ENCODE data around the gene TMEM39A. TPM values are rescaled to one million over a fixed set of nuclear protein-coding genes. Genes with fewer than 3 reads are reported as not detected.

TMEM39A gene
- total and polyA plus RNA-seq, 2 donors (not counting 1 experiment from before 2014, with no cell fraction given), result 48.0 to 59.0 TPM

GRCh38 chr3:119427669-119428068 lies 35.7 kb downstream of the TMEM39A start:
- peaks cover 9% of the 10 kb centered on the region for H3K36me3 ChIP-seq (ENCODE audit: control insufficient read depth, insufficient read depth, low read length)

GRCh38 chr3:119420196-119420595 lies 43.2 kb downstream of the TMEM39A start:
- no peaks in the 10 kb centered on the region for H4K20me1 ChIP-seq (ENCODE audit: control insufficient read depth, extremely low read depth, insufficient read depth, low read length)
- no peaks in the 10 kb centered on the region for H3K9me3 ChIP-seq (ENCODE audit: control insufficient read depth, insufficient read depth, low read depth, low read length)
- H3K27ac ChIP-seq (ENCODE audit: insufficient read depth, low read length), result no peak overlapping the region
- no peak overlapping the region for H3K4me3 ChIP-seq (replicated peaks in 1 of 4; ENCODE audit: control extremely low read depth in 1 of 4, insufficient read depth in 1 of 4, low read depth in 3 of 4, low read length in 4 of 4)
- H2AFZ ChIP-seq (ENCODE audit: low read length), result no peak overlapping the region
- H3K27me3 ChIP-seq (ENCODE audit: control insufficient read depth, insufficient read depth, low read length), result no peaks in the 10 kb centered on the region
- H3K36me3 ChIP-seq (ENCODE audit: control insufficient read depth, insufficient read depth, low read length), result no peaks in the 10 kb centered on the region
- no peak overlapping the region for H3K4me2 ChIP-seq (ENCODE audit: extremely low read depth, insufficient read depth, low read length)
- DNase-seq (ENCODE audit: low read depth in 2 of 2), result no peak
- no peak overlapping the region for H3K9ac ChIP-seq (ENCODE audit: insufficient read depth, low read length)
- TF ChIP-seq EZH2 (IDR thresholded peaks at IDR 0.05; ENCODE audit: low read length, missing control alignments) (no peak), CTCF (conservative IDR thresholded peaks at IDR 0.05 in 1 of 2, IDR thresholded peaks at IDR 0.05 in 1 of 2; ENCODE audit: low read depth in 1 of 2, low read length in 2 of 2) (peak in 1 of 2 donors; percentile 21)
- no peaks in the 10 kb centered on the region for H3K4me1 ChIP-seq (ENCODE audit: control insufficient read depth, extremely low read depth, insufficient read depth, low read length)
- H3K79me2 ChIP-seq (ENCODE audit: control insufficient read depth, insufficient read depth, low read length), result no peaks in the 10 kb centered on the region

More at GRCh38 chr3:119427669-119428068, 35.7 kb downstream of the TMEM39A start:
- no peak for TF ChIP-seq EZH2 (IDR thresholded peaks at IDR 0.05; ENCODE audit: low read length, missing control alignments)
- TF ChIP-seq CTCF (conservative IDR thresholded peaks at IDR 0.05 in 1 of 2, IDR thresholded peaks at IDR 0.05 in 1 of 2; ENCODE audit: low read depth in 1 of 2, low read length in 2 of 2), result no peak
- Histone ChIP-seq H4K20me1 (ENCODE audit: control insufficient read depth, extremely low read depth, insufficient read depth, low read length) (no peaks in the 10 kb centered on the region), H3K27me3 (ENCODE audit: control insufficient read depth, insufficient read depth, low read length) (no peaks in the 10 kb centered on the region), H2AFZ (ENCODE audit: low read length) (no peak overlapping the region), H3K79me2 (ENCODE audit: control insufficient read depth, insufficient read depth, low read length) (no peaks in the 10 kb centered on the region), H3K4me1 (ENCODE audit: control insufficient read depth, extremely low read depth, insufficient read depth, low read length) (no peaks in the 10 kb centered on the region), H3K9me3 (ENCODE audit: control insufficient read depth, insufficient read depth, low read depth, low read length) (no peaks in the 10 kb centered on the region), H3K9ac (ENCODE audit: insufficient read depth, low read length) (no peak overlapping the region), H3K27ac (ENCODE audit: insufficient read depth, low read length) (no peak overlapping the region), H3K4me2 (ENCODE audit: extremely low read depth, insufficient read depth, low read length) (no peak overlapping the region), H3K4me3 (replicated peaks in 1 of 4; ENCODE audit: control extremely low read depth in 1 of 4, insufficient read depth in 1 of 4, low read depth in 3 of 4, low read length in 4 of 4) (no peak overlapping the region)
- peak in 1 of 2 donors; percentile 14 for DNase-seq (ENCODE audit: low read depth in 2 of 2)

- Histone ChIP-seq H3K79me2 (ENCODE audit: control insufficient read depth, insufficient read depth, low read length) (no peaks in the 10 kb centered on the region), H2AFZ (ENCODE audit: low read length) (no peak overlapping the region), H3K9me3 (ENCODE audit: control insufficient read depth, insufficient read depth, low read depth, low read length) (no peaks in the 10 kb centered on the region), H3K27ac (ENCODE audit: insufficient read depth, low read length) (no peak overlapping the region), H4K20me1 (ENCODE audit: control insufficient read depth, extremely low read depth, insufficient read depth, low read length) (no peaks in the 10 kb centered on the region), H3K4me3 (replicated peaks in 1 of 4; ENCODE audit: control extremely low read depth in 1 of 4, insufficient read depth in 1 of 4, low read depth in 3 of 4, low read length in 4 of 4) (no peak overlapping the region), H3K36me3 (ENCODE audit: control insufficient read depth, insufficient read depth, low read length) (peaks cover 4% of the 10 kb centered on the region), H3K4me2 (ENCODE audit: extremely low read depth, insufficient read depth, low read length) (no peak overlapping the region), H3K27me3 (ENCODE audit: control insufficient read depth, insufficient read depth, low read length) (no peaks in the 10 kb centered on the region), H3K9ac (ENCODE audit: insufficient read depth, low read length) (no peak overlapping the region), H3K4me1 (ENCODE audit: control insufficient read depth, extremely low read depth, insufficient read depth, low read length) (no peaks in the 10 kb centered on the region)
- DNase-seq (ENCODE audit: low read depth in 2 of 2), result peak in 1 of 2 donors; percentile 18
- TF ChIP-seq CTCF (conservative IDR thresholded peaks at IDR 0.05 in 1 of 2, IDR thresholded peaks at IDR 0.05 in 1 of 2; ENCODE audit: low read depth in 1 of 2, low read length in 2 of 2) (no peak), EZH2 (IDR thresholded peaks at IDR 0.05; ENCODE audit: low read length, missing control alignments) (no peak)
These were observed 44.8 kb downstream of the TMEM39A start for GRCh38 chr3:119418641-119419040.
